Mucosa of gallbladder (tissue), 1 donor: ENCODE results near the gene GOLIM4. TPM values are rescaled to one million over a fixed set of nuclear protein-coding genes. Genes with fewer than 3 reads are reported as not detected.
A peak's percentile ranks its signal among the peaks of the same experiment; 100 is the strongest.
"Not testable (repeated sequence)": the region's sequence is repeated elsewhere in the genome, so short reads cannot be mapped to it uniquely, and the experiment has no call there.

ENCODE experiments used
- DNase-seq: peaks from one replicate; pipeline ENCODE4 v3.0.0-alpha.2; 2020; ENCODE audit warnings: low spot score
- total RNA-seq: library from RNA; stranded (reverse); gene quantifications from one replicate; pipeline ENCODE4 v1.2.1, GENCODE V29; 2021
- donor health status: DM: no; HTN: no; CAD: no.

Gene GOLIM4, protein sequence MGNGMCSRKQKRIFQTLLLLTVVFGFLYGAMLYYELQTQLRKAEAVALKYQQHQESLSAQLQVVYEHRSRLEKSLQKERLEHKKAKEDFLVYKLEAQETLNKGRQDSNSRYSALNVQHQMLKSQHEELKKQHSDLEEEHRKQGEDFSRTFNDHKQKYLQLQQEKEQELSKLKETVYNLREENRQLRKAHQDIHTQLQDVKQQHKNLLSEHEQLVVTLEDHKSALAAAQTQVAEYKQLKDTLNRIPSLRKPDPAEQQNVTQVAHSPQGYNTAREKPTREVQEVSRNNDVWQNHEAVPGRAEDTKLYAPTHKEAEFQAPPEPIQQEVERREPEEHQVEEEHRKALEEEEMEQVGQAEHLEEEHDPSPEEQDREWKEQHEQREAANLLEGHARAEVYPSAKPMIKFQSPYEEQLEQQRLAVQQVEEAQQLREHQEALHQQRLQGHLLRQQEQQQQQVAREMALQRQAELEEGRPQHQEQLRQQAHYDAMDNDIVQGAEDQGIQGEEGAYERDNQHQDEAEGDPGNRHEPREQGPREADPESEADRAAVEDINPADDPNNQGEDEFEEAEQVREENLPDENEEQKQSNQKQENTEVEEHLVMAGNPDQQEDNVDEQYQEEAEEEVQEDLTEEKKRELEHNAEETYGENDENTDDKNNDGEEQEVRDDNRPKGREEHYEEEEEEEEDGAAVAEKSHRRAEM
- 76.6 TPM for total RNA-seq

DNA sequence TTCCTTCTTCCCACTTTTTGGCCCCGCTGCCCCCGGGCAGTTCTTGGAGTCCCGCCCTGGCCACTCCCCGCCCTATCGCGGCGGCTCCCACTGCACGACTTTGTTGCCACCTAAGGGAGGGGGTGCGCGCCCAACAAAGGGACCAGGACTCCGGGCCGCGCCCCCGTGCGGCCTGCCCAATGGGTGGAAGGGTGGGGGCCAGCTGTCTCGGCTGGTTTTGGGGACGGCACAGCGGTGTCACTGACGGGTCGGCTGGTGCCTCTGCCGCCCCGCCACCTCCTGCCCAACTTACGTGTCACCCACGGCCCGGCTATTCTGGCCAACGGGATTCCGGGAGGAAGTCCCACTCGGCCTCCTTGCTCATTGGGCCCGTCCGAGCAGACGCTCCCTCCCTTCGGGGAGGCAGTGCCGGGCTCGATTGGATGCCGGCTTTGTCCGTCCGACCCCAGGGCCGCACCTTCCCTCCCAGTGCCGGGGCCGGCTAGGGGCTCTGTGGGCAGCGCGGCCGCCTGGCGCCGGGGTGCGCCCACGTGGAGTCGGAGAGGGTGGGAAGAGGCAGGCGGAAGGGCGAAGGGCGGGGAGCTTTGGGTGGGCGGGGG lies at the start of gene GOLIM4:
GOLIM4 (minus strand) TSS at position 314 of the 599 bp plus-strand sequence. CDS start 639 bp downstream, outside the sequence.
- peak; percentile 95 for DNase-seq

DNA sequence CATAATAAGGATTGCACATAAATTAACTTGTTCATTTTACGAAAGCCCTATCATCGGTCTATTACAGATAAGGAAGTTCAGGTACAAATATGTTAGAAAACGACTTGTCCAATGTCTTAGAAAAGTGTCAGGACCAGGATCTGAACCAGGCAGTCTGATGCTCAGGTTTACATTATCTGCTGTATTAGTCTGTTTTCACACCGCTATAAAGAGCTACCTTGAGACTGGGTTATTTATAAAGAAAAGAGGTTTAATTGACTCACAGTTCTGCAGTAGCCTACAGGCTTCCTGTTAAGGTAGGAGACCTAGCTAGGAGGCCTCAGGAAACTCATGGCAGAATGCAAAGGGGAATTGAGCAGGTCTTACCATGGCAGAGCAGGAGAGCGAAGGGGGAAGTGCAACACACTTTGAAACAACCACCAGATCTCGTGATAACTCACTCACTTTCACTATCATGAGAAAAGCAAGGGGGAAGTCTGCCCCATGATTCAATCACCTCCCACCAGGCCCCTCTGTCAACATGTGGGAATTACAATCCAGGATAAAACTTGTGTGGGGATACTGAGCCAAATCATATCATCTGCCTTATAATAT lies 45.8 kb upstream of the GOLIM4 start:
- DNase-seq = no peak

DNA sequence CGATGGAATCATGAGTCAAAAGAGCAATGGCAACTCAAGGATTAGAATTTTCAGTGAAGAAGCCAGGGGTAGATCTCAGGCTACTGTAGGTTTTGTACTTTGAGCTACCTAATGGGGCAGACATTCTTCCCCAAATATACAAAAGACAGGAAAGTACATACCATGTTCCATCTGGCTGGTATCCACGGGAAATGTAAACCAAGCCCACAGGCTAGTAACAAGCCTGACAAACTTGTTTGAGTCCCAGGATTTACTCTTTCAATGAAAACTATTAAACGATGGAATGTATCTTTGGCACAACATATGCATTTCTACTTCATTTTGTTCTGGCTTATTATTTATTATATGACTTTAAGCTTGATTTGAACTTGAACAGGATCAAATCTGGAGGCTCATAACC lies 44.2 kb upstream of the GOLIM4 start:
- DNase-seq = no peak

DNA sequence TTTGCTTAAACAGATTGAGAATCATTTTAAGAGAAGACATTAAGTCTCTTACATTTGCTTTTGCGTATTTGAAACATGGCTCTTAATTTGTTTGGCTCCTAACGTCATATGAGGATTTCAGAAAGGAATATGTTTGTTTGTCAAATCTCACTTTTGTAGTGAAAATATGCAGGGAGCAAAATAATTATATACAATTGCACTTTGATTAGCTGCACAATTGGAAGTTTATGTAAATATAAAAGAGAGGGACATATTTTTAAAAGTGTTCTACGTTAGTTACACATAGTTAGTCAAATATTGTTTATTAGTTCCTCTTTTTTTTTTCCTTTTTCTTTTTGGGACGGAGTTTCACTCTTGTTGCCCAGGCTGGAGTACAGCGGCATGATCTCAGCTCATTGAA lies 42.7 kb upstream of the GOLIM4 start:
- no peak for DNase-seq

DNA sequence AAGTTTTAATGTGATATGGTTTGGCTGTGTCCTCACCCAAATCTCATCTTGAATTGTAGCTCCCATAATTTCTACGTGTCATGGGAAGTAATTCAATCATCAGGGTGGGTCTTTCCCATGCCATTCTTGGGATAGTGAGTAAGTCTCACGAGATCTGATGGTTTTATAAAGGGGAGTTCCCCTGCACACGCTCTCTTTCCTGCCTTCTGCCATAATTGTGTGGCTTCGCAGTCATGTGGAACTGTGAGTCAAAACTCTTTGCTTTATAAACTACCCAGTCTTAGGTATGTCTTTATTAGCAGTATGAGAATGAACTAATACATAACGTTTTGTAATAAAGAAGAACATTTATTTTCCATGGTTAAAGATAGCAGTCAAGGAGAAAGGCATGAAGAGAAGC lies 39.2 kb upstream of the GOLIM4 start:
- no peak for DNase-seq

DNA sequence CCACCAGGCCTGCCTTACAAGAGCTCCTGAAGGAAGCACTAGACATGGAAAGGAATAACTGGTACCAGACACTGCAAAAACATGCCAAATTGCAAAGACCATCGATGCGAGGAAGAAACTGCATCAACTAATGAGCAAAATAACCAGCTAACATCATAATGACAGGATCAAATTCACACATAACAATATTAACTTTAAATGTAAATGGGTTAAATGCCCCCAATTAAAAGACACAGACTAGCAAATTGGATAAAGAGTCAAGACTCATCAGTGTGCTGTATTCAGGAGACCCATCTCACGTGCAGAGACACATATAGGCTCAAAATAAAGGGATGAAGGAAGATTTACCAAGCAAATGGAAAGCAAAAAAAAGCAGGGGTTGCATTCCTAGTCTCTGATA lies 34.5 kb upstream of the GOLIM4 start:
- DNase-seq = not testable (repeated sequence)

DNA sequence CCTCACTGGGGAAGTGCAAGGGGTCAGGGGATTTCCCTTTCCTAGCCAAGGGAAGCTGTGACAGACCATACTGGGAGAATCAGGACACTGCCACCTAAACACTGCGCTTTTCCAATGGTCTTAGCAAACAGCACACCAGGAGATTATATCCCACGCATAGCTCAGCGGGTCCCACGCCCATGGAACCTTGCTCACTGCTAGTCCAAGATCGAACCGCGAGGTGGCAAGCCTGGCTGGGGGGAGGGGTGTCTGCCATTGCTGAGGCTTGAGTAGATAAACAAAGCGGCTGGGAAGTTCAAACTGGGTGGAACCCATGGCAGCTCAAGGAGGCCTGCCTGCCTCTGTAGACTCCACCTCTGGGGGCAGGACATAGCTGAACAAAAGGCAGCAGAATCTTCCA lies 32.7 kb upstream of the GOLIM4 start:
- not testable (repeated sequence) for DNase-seq

DNA sequence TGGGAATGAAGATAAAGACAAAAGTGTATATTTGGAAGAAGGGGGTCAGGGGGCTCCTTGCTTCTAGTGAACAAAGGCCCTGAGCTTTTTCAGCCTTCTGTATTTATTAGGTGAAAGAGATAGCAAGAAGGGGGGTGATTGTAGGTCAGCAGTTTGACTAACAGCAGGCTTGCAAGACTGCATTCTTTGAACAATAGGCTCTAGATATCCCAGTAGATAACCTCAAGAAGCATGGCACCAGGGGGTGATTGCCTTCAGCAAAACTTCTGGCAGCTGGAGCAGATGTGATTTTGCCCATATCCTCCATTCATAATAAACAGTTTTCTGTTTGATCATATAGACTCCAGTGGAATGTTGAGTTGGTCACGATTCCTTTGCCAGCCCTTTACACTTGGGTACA lies 31.7 kb upstream of the GOLIM4 start:
- DNase-seq = no peak

DNA sequence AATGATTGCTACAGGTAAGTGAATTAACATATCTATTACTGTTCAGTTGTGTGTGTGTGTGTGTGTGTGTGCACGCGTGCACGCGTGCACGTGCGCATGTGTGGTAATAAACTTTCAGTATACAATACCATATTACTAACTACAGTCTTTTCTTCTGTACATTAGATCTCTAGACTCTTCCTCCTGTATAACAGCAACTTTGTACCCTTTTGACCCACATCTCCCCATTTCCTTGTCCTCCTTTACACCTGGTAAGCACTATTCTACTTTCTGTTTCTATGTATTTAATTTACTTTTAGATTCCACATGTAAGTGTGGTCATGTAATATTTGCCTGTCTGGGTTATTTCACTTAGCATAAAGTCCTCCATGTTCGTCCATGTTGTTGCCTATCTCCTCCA lies 29.1 kb upstream of the GOLIM4 start:
- DNase-seq = no peak

DNA sequence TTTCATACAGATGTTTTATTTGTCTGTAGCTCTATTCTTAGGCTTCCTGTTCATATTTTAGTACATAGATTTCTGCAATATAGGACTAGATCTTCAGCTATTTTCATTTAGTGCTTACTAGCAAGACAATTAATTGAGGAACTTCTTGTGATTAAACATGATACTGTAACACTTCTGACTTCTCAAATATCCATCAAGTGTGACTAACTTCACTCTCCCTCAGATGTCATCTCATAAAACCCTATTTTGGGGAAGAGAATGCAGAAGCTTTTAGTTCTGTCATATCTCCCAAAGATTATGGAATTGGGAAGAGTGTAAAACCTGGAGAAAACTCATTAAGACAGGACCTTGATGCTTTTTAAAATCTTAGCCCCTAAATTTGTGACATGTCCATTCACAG lies 28.6 kb upstream of the GOLIM4 start:
- DNase-seq = no peak

DNA sequence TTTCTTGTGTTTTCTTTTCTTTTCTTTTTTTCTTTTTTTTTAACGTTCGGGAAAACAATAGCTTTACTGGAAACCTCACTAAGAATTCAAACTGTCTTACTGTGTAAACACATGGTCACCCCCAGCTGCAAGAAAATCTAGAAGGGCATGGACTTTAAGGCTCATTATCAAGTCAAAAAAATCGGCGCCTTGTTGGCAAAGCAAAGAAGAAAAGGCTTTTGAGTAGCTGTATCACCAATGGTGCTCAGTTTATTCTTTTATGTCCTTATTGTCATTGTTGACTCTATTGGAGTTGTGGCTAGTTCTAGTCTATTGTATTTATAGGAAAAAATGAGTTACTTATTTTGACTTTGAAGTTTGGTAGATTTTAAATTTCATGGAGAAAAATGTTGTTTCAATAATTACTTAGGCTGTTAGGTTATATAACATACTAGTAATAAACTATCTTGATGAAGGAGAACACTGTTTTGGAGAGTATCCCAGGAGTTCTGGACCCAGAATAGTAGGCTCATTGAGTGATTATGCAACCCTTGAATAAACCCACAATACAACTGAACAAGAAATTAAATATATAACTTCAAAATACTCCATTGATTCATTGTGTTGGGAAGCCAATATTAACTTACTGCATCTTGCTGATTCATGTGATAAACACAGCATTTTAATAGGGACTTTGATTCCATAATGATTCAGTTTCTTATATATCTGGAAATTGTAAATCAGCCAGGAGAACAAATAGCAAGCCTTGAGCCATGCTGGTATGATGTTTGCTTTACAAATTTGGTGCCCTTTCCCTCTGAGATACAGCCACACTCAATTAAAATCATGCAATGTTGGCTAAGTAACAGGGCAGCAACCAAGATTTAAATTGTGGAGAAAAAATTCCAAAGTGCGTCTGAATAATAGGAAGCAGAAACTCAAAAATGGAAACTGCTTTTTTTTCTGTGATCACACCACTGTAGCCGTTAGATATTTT lies 27.8 kb upstream of the GOLIM4 start:
- no peak for DNase-seq

DNA sequence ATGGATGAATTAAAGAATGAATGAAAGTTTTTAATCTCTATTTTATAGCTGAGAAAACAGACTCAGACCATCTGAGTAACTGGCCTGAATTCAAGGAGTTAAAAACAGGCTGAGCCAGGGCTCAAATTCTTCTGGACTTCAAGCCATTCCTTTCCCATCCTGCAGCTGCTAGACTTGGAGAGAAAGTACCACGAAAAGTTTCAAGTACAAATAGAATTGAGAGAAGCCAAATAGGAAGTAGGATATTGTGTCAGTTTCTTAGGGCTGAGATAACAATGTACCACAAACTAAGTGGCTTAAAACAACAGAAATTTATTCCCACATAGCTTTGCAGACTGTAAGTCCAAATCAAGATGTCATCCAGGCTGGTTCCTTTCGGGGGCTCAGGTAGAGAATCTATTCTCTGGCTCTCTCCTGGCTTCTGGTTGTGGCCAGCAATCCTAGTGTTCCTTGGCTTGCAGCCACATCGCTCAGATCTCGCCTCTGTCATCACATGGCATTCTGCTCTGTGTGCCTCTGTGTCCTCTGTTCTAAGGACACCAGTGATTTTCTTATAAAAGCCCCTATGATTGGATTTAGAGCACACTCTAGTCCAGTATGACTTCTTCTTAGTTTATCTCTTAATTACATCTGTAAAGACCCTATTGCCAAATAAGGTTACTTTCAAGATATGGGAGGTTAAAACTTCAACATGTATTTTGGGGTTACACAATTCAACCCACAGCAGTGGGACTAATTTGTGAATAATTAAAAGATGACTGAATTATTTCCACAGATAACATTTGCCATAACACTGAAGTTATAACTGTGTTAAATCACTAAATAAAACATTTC lies 25.7 kb upstream of the GOLIM4 start:
- DNase-seq = no peak

DNA sequence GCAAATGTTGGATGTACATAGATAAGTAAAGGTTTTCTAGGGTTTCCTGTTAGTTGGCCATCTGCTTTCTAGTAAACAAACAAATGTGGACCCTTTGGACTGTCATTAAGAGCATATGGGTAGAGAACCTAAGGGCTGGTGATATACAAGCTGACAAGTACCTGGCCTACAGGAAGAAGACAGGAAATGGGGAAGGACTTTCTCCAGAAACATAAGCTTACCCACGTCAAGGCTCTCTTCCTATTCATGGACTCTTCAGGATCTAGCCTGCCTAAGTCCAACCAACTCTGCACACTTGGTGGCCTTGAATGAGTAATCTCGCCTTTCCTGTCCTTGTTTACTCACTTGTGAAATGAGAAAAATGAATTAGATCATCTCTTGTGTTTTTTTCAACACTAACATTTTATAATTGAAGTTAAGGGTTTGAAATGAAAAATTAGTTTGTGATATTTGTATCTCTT lies 22.2 kb upstream of the GOLIM4 start:
- DNase-seq = no peak

DNA sequence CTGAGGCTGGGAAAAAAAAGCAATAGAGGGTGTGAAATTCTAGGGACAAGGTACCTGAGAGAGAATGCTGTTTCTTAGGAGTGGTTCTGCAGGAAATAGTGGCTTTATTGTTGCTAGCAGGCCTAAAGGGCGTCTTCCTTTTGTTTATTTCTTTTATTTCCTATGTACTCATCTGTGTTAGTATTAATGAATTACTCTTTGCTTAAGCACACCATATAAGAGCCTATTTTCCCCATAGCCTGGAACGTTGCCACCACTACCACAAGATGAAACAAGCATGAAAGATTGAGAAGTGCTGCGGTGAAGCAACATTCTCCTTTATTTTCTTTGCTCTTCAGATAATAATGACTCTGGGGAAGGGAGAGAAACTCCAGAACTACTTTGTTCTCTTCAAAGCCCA lies 21.3 kb upstream of the GOLIM4 start:
- DNase-seq = no peak

DNA sequence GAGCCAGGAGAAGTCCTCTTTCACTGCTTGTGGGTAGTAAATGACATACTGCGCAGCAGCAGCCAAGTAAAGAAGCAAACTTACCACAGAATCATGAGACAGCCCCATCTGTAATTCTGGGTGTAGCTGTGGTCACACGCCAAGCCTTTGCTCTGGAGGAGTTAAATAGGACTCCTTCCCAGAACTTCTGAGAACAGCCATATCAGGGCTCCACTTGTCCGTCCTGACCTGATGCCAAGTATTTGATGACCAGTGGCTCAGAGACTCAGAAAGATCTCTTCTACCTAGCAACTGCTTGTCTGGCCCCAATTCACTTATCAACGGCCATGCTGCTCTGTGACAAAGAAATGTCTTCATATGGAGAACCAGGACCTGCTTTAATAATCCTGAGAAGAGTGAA lies 20.6 kb upstream of the GOLIM4 start:
- DNase-seq = no peak

DNA sequence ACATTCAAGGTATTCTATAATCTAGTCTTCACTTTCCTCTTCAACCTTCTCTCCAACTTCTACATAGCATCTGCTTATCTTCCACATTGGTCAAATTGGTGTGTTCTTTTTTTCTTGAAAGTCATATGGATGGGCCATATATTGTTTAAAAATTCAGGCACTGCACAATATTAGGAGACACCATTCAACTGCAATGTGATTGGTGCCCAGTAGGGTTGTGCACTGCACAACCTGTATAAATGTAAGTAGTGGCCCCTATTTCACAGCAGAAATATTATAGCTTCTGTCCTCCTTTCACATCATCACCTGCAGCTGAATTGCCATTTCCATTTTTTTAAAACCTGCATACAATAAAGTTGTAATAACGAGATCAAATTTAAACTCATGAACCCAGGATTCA lies 18.1 kb upstream of the GOLIM4 start:
- DNase-seq = no peak

DNA sequence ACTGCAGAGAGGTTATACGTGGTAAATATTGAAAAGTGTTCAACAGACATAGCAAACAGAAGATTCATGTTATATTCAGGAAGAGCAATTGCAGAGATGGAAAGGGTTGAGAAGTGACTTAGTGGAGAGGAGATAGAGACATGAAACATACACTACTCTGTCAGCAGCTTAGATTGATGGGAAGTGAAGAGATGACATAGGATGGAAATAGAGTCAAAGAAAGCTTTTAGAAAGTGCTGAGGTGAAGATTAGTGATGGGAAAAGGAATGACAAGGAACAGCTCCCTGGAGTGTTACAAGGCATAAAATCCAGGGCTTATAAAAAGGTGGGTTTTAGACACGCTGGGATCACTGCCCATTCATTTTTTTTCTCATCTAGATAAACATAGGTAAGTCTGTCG lies 17.2 kb upstream of the GOLIM4 start:
- no peak for DNase-seq

DNA sequence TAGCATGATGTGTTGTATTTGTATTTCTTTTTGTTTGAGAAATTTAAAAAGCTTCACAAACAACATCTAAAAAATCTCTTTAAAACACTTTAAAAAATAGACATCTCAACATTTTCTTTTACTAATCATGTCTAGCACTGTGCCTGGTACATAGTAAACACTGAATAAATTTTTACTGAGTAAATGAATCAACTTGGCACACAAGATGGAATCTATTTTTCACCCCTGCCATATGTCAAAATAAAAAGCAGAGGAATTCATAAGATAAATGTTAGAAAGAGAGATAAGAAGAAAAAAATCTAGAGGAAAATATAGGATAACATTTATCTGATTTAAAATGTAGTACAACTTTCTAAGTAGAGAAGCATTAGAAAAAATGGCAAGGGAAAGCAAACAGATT lies 8.6 kb upstream of the GOLIM4 start:
- no peak for DNase-seq

DNA sequence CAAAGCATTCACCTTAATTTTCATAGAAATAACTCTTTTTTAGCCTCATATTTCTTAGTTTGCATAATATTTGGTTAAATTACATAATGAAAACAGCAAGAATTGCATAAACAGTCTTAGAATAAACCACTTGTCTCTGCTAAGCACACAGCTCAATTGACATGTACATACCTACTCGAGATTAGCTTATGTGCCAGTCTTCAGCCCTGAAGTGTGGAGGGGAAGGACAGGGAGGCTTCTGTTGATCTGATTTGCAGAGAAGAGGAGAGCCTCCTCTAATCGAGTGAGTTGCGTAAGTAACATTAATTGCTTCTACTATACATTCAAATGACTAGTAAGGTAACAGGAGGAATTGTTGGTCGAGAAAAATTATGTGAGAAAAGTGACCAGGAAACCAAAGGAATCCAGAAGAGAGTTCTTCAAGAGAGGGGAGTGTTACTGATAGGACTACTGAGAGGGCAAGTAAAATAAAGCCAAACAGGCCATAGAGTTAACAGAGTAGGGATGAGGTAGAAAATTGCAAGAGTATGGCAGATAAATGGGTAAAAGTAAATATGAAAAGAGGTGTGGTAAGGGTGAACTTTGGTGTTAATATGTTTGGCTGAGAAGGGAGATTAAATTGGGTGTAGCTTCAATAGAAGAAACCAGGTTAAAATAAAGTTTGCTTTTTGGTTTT lies 7.1 kb upstream of the GOLIM4 start:
- no peak for DNase-seq
